ENCODE results near the gene GPR62.

The GPR62 gene

GRCh38 chr3:51937611-51938450, 17.4 kb upstream of the GPR62 start:
- H3K4me3 ChIP-seq (ENCODE audit: low read depth, low read length): no peak overlapping the region
- no peak for DNase-seq (ENCODE audit: low read depth)
- TF ChIP-seq CTCF (IDR thresholded peaks at IDR 0.05; ENCODE audit: low read depth, low read length): no peak
- no peak for TF ChIP-seq MYC (IDR thresholded peaks at IDR 0.05; ENCODE audit: low read depth, low read length)
- TF ChIP-seq MAX (IDR thresholded peaks at IDR 0.05; ENCODE audit: low read depth, low read length): no peak
- TF ChIP-seq POLR2A (IDR thresholded peaks at IDR 0.05; ENCODE audit: extremely low read depth, insufficient read length): no peak

- no peak for TF ChIP-seq CTCF (IDR thresholded peaks at IDR 0.05; ENCODE audit: low read depth, low read length)
- TF ChIP-seq MAX (IDR thresholded peaks at IDR 0.05; ENCODE audit: low read depth, low read length): no peak
- no peak for TF ChIP-seq MYC (IDR thresholded peaks at IDR 0.05; ENCODE audit: low read depth, low read length)
- no peak for TF ChIP-seq POLR2A (IDR thresholded peaks at IDR 0.05; ENCODE audit: extremely low read depth, insufficient read length)
- H3K4me3 ChIP-seq (ENCODE audit: low read depth, low read length): no peak overlapping the region
- no peak for DNase-seq (ENCODE audit: low read depth)
These were observed 16.3 kb upstream of the GPR62 start for GRCh38 chr3:51938780-51939425.

GRCh38 chr3:51940648-51941462, 14.3 kb upstream of the GPR62 start:
- TF ChIP-seq POLR2A (IDR thresholded peaks at IDR 0.05; ENCODE audit: extremely low read depth, insufficient read length): no peak
- TF ChIP-seq MAX (IDR thresholded peaks at IDR 0.05; ENCODE audit: low read depth, low read length): no peak
- no peak for TF ChIP-seq MYC (IDR thresholded peaks at IDR 0.05; ENCODE audit: low read depth, low read length)
- TF ChIP-seq CTCF (IDR thresholded peaks at IDR 0.05; ENCODE audit: low read depth, low read length): no peak
- DNase-seq (ENCODE audit: low read depth): no peak
- H3K4me3 ChIP-seq (ENCODE audit: low read depth, low read length): peak overlapping the region; percentile 84

- DNase-seq (ENCODE audit: low read depth): no peak
- TF ChIP-seq POLR2A (IDR thresholded peaks at IDR 0.05; ENCODE audit: extremely low read depth, insufficient read length) (no peak), MAX (IDR thresholded peaks at IDR 0.05; ENCODE audit: low read depth, low read length) (no peak), CTCF (IDR thresholded peaks at IDR 0.05; ENCODE audit: low read depth, low read length) (no peak), MYC (IDR thresholded peaks at IDR 0.05; ENCODE audit: low read depth, low read length) (no peak)
These were observed 13.8 kb upstream of the GPR62 start for GRCh38 chr3:51941463-51941797.

GRCh38 chr3:51941798-51942602, 13.2 kb upstream of the GPR62 start, which contains the start of the genes PARP3 and RRP9:
TSS of gene PARP3 (plus strand) at chr3:51942363. CDS start at chr3:51943356, 993 bp downstream.
TSS of gene RRP9 (minus strand) at chr3:51941904. CDS start at chr3:51941867, 37 bp downstream.
- TF ChIP-seq POLR2A (IDR thresholded peaks at IDR 0.05; ENCODE audit: extremely low read depth, insufficient read length) (peak; percentile 70), CTCF (IDR thresholded peaks at IDR 0.05; ENCODE audit: low read depth, low read length) (peak; percentile 93), MYC (IDR thresholded peaks at IDR 0.05; ENCODE audit: low read depth, low read length) (peak; percentile 95), MAX (IDR thresholded peaks at IDR 0.05; ENCODE audit: low read depth, low read length) (peak; percentile 97)
- peak within 1 kb of the TSS; percentile 84 for H3K4me3 ChIP-seq (ENCODE audit: low read depth, low read length)

More at GRCh38 chr3:51941463-51941797, 13.8 kb upstream of the GPR62 start:
- peak overlapping the region; percentile 84 for H3K4me3 ChIP-seq (ENCODE audit: low read depth, low read length)

More at GRCh38 chr3:51941798-51942602, 13.2 kb upstream of the GPR62 start, which contains the start of the genes PARP3 and RRP9:
- peak; percentile 100 for DNase-seq (ENCODE audit: low read depth)
